Activated naive CD4-positive, alpha-beta T cell treated with anti-CD3 and anti-CD28 coated beads for 36 hours (primary cell): ENCODE data around the gene IKBKG. TPM values are rescaled to one million over a fixed set of nuclear protein-coding genes. Genes with fewer than 3 reads are reported as not detected.
"Not testable (repeated sequence)": the region's sequence is repeated elsewhere in the genome, so short reads cannot be mapped to it uniquely, and the experiment has no call there.

ENCODE experiments used
- CTCF ChIA-PET: fragments of 350-600 bp; sonication (Branson Sonifier 250); formaldehyde crosslinking; loops from one replicate; lab custom pipeline; 2021; ENCODE audit warnings: antibody characterized with exemption; lab: Charles Lee
- DNase-seq: peaks from one replicate; pipeline ENCODE4 v3.0.0-alpha.2; 2020
- H3K27ac Mint-ChIP-seq: one replicate; pipeline ENCODE4 v1.8.0; 2021; ENCODE audit warnings: mild to moderate bottlenecking, mixed read lengths
- H3K27me3 Mint-ChIP-seq: one replicate; pipeline ENCODE4 v1.8.0; 2021; ENCODE audit warnings: low read depth, mixed read lengths
- H3K36me3 Mint-ChIP-seq: one replicate; pipeline ENCODE4 v1.8.0; 2021; ENCODE audit warnings: low read depth, mixed read lengths
- H3K4me1 Mint-ChIP-seq: one replicate; pipeline ENCODE4 v1.8.0; 2021; ENCODE audit warnings: low read depth, mixed read lengths
- H3K4me3 Mint-ChIP-seq: one replicate; pipeline ENCODE4 v1.8.0; 2021; ENCODE audit warnings: mild to moderate bottlenecking, moderate library complexity, mixed read lengths
- H3K9me3 Mint-ChIP-seq: one replicate; pipeline ENCODE4 v1.8.0; 2021; ENCODE audit warnings: mixed read lengths
- intact Hi-C: fragments of 100-400 bp; cut with micrococcal nuclease; formaldehyde crosslinking; loops from one replicate; pipeline ENCODE4 v1.15.1; 2023
- total RNA-seq, 2 experiments: library from RNA; stranded (reverse); gene quantifications; one replicate each; pipeline ENCODE4 v1.2.3, GENCODE V29; 2021

Gene IKBKG
- total RNA-seq, 2 experiments from 2014 or later = 42.2 to 42.6 TPM

DNA sequence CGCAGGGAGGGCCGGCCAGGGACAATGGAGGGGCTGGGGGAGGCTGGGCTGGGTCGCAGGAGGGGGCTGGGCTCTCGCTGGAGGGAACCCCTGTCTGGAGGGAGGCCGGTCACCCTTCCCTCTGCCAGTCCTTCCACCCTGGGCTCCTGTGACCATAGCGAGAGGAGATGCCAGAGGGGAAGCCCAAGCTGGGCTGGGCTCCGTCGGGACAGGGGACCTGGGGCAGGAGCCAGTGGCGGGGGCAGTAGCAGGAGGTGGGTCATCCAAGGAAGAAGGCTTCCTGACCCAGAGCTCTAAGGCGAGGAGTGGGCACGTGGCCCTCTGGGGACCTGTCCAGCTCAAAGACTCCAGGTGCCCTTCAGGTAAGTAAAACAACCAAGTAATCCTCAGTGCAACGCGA lies 54.8 kb downstream of the IKBKG start:
- no peak for DNase-seq
- Mint-ChIP-seq H3K27ac (no peak overlapping the region), H3K27me3 (no peaks in the 10 kb centered on the region), H3K36me3 (no peaks in the 10 kb centered on the region), H3K9me3 (no peaks in the 10 kb centered on the region), H3K4me1 (peaks cover 2% of the 10 kb centered on the region), H3K4me3 (no peak overlapping the region)
- CTCF ChIA-PET = no interaction called here
- intact Hi-C loops = no loop called here

DNA sequence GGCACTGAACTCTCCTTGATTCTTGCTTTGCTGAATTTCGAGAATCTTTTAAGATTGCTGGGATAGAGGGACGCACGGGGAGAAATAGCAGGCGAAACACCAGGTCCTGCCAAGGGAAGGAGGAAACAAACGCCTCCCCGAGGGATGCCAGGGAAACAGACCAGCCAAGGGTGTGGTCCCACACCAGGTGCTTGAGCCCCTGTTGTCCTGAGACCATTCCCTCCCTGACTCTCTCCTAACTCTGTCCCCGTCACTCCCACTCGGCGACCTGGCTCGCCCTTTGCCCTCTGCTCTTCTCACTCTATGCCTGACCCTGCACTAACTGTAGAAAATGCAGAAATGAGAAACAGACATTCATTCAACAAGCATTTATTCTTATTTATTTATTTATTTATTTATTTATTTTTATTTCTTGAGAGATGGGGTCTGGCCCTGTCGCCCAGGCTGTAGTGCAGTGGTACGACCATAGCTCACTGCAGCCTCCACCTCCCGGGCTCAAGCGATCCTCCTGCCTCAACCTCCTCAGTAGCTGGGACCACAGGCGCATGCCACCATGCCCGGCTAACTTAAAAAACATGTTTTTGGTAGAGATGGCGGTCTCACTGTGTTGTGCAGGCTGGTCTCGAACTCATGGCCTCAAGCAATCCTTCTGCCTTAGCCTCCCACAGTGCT lies 55.5 kb downstream of the IKBKG start:
- Mint-ChIP-seq H3K27ac (no peak overlapping the region), H3K4me3 (no peak overlapping the region), H3K27me3 (no peaks in the 10 kb centered on the region), H3K9me3 (no peaks in the 10 kb centered on the region), H3K4me1 (peaks cover 2% of the 10 kb centered on the region), H3K36me3 (no peaks in the 10 kb centered on the region)
- no peak for DNase-seq
- CTCF ChIA-PET = no interaction called here
- intact Hi-C loops = no loop called here

DNA sequence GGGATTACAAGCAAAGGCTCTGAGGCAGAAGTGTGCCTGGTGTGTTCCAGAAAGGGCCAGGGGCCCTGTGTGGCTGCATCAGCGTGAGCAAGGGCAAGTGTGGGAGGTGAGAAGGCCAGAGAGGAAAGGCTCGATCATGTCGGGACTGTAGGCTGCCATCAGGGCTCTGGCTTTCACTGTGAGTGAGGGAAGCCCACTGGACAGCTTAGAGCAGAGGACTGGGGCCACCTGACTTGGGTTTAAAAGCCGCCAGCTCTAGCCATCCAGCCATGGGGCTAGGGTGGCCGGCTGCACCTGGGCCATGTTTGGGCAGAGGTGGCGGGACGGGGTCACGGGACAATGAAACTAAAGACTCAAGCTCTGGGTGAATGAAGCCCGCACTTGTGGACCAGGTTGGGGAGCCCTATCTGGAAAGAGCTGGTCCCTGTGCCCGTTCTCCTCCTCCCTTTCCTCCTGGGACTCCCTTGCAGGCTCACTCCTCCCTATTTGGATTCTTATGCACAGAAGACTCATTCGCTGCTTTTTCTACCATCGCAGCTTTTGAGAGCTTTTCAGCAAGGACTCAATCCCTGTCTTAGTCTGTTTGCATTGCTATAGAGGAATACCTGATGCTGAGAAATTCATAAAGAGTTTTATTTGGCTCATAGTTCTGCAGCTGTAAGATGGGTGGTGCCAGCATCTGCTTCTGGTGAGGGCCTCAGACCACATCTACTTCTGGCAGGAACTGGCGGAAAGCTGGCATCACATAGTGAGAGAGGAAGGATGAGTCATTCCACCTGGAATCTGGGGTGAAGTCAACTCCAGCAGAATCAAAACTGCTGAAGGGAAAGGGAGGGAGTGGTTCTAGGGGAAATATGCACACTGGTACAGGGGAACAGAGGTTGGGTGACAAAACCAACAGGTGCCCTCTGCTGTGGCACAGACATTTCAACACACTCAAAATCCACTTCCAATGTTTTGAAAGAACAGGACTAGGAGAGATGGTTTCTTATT lies 56.3 kb downstream of the IKBKG start:
- Mint-ChIP-seq H3K27me3 (no peaks in the 10 kb centered on the region), H3K9me3 (no peaks in the 10 kb centered on the region), H3K27ac (no peak overlapping the region), H3K4me1 (peaks cover 2% of the 10 kb centered on the region), H3K4me3 (no peak overlapping the region), H3K36me3 (no peaks in the 10 kb centered on the region)
- intact Hi-C loops = no loop called here
- DNase-seq = no peak
- CTCF ChIA-PET = interaction anchor here (0.6 to 0.7 kb wide), 2 partner anchors 145 to 180 kb away, joined by 3 to 4 read pairs; no protein-coding TSS in a partner anchor

DNA sequence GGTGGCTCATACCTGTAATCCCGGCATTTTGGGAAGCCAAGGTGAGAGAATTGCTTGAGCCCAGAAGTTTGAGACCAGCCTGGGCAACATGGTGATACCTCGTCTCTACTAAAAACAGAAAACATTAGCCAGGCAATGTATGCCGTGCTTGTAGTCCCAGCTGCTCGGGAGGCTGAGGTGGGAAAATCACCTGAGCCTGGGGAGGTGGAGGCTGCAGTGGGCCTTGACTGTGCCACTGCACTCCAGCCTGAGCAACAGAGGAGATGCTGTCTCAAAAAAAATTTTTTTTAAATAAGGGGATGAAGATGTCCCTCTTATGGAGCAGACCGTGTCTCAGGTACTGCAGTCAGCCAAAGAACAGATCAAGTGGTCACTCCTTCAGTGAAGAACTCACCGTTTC lies 58.1 kb downstream of the IKBKG start:
- DNase-seq = no peak
- Mint-ChIP-seq H3K4me3 (no peak overlapping the region), H3K36me3 (no peaks in the 10 kb centered on the region), H3K27me3 (no peaks in the 10 kb centered on the region), H3K4me1 (no peaks in the 10 kb centered on the region), H3K9me3 (no peaks in the 10 kb centered on the region), H3K27ac (no peak overlapping the region)
- CTCF ChIA-PET = no interaction called here
- intact Hi-C loops = no loop called here

DNA sequence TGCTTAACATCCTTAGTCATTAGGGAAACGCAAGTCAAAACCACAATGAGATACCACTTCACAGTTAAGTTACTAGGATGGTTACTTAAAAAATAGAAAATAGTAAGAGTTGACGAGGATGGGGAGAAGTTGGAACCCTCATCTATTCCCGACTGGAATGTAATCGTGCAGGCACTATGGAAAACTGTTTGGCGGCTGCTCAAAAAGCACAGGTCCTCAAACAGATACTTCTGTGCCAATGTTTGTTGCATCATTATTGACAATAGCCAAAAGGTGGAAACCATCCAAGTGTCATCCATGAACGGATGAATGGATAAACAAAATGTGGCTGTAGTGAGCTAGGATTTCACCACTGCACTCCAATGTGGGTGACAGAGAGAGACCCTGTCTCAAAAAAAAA lies 60.0 kb downstream of the IKBKG start:
- no peaks in the 10 kb centered on the region for H3K27me3 Mint-ChIP-seq

DNA sequence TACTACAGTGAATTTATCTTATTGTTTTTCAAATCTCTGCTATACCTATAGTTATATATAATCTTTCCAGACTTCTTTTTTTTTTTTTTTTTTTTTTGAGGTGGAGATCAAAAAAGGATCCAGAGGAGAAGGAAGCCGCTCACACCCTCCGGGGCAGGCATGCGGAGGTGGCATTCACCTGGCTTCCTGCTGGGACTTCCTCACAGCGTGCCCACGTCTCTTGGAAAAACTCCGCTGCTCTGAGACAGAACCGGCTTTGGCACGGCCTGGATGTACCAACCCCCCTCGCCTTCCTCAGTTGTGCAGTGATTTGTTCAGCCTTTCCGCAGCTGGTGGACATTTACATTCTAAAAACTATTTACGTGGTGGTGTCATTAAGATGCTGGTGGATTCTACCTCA lies 60.6 kb downstream of the IKBKG start:
- DNase-seq, H3K27ac Mint-ChIP-seq, H3K4me1 Mint-ChIP-seq, H3K27me3 Mint-ChIP-seq, H3K9me3 Mint-ChIP-seq, H3K4me3 Mint-ChIP-seq, CTCF ChIA-PET, intact Hi-C loops, H3K36me3 Mint-ChIP-seq: not testable (repeated sequence)

More for the DNA sequence above, 60.0 kb downstream of the IKBKG start:
- H3K36me3 Mint-ChIP-seq = no peaks in the 10 kb centered on the region
- CTCF ChIA-PET = no interaction called here
- H3K27ac Mint-ChIP-seq = no peak overlapping the region
- intact Hi-C loops = no loop called here
- no peak for DNase-seq
- no peak overlapping the region for H3K4me3 Mint-ChIP-seq
- no peaks in the 10 kb centered on the region for H3K9me3 Mint-ChIP-seq
- H3K4me1 Mint-ChIP-seq = no peaks in the 10 kb centered on the region

DNA sequence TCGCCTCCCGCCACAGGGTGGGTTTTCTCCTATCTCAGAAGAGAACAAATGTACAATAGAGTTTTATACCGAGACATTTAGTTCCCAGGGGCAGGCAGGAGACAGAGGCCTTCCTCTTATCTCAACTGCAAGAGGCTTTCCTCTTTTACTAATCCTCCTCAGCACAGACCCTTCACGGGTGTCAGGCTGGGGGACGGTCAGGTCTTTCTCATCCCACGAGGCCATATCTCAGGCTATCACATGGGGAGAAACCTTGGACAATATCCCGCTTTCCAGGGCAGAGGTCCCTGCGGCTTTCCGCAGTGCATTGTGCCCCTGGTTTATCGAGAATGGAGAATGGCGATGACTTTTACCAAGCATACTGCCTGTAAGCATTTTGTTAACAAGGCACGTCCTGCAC lies 61.4 kb downstream of the IKBKG start:
- H3K36me3 Mint-ChIP-seq, H3K9me3 Mint-ChIP-seq, H3K4me1 Mint-ChIP-seq, CTCF ChIA-PET, H3K4me3 Mint-ChIP-seq, H3K27ac Mint-ChIP-seq, DNase-seq, intact Hi-C loops, H3K27me3 Mint-ChIP-seq: not testable (repeated sequence)

DNA sequence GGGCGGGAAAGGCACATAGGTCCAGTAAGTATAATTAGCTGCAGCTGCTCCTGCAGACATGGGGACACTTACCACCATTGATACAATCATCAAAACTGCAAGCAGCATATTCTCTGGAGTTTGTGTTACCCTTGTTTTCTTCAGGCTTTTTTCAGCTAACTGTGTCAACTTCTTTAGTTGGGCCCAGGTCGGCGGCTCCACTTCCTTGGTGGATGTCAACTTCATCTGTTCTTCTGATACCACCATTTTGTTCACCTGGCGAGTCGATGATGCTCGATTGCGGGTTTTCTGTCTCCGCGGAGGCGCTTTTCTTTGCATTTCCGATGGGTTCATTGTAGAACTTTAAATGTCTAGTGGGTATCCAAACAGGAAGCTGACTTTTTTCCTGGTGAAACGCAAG lies 63.7 kb downstream of the IKBKG start:
- CTCF ChIA-PET, H3K4me1 Mint-ChIP-seq: not testable (repeated sequence)

DNA sequence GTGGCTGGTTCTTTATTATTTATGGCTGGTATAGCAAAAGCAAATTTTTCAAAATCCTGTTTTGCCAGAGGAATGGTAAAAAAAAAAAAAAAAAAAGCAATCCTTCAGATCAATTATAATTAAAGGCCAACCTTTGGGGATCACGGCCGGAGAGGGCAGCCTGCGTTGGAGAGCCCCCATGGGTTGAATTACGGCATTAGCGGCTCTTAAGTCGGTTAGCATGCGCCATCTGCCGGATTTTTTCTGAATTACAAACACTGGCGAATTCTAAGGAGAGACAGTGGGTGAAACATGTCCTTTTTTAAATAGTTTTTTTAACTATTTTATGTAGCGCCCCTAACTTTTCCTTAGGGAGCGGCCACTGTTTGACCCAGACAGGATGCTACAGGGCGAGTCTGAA lies 66.2 kb downstream of the IKBKG start:
- H3K4me1 Mint-ChIP-seq, H3K27me3 Mint-ChIP-seq, CTCF ChIA-PET, DNase-seq, H3K4me3 Mint-ChIP-seq, intact Hi-C loops, H3K27ac Mint-ChIP-seq, H3K36me3 Mint-ChIP-seq, H3K9me3 Mint-ChIP-seq: not testable (repeated sequence)

More for the DNA sequence above, 63.7 kb downstream of the IKBKG start:
- H3K36me3 Mint-ChIP-seq, intact Hi-C loops, H3K27me3 Mint-ChIP-seq, H3K27ac Mint-ChIP-seq, H3K9me3 Mint-ChIP-seq, DNase-seq, H3K4me3 Mint-ChIP-seq: not testable (repeated sequence)

Other genes starting within 250 kb of the IKBKG start
- 100 to 1,000 TPM; 398 to 404 TPM for gene FLNA, start 173.0 kb upstream of the IKBKG start, total RNA-seq
- gene EMD, start 168.3 kb upstream of the IKBKG start, total RNA-seq = 10 to 100 TPM; 62.7 to 70.0 TPM
- 1,000 to 10,000 TPM; 3,331 to 3,466 TPM for gene RPL10, start 149.2 kb upstream of the IKBKG start, total RNA-seq
- 1 to 10 TPM; 7.9 to 9.0 TPM for gene DNASE1L1, start 138.4 kb upstream of the IKBKG start, total RNA-seq
- gene TAFAZZIN, start 136.1 kb upstream of the IKBKG start, total RNA-seq = 10 to 100 TPM; 63.7 to 66.5 TPM
- 10 to 100 TPM; 20.3 to 21.1 TPM for gene ATP6AP1, start 118.9 kb upstream of the IKBKG start, total RNA-seq
- 10 to 100 TPM; 93.6 to 96.9 TPM for gene GDI1, start 110.5 kb upstream of the IKBKG start, total RNA-seq
- 10 to 100 TPM; 39.7 to 43.7 TPM for gene FAM50A, start 103.5 kb upstream of the IKBKG start, total RNA-seq
- gene PLXNA3, start 89.3 kb upstream of the IKBKG start, total RNA-seq = 1 to 10 TPM; 5.9 to 7.6 TPM
- 10 to 100 TPM; 42.3 to 42.8 TPM for gene LAGE3, start 68.3 kb upstream of the IKBKG start, total RNA-seq
- gene UBL4A, start 61.0 kb upstream of the IKBKG start, total RNA-seq = 10 to 100 TPM; 37.4 to 38.2 TPM
- 1 to 10 TPM; 6.7 to 6.9 TPM for gene SLC10A3, start 57.0 kb upstream of the IKBKG start, total RNA-seq
- gene FAM3A, start 31.4 kb upstream of the IKBKG start, total RNA-seq = 10 to 100 TPM; 17.8 to 21.4 TPM
- gene G6PD, start 774 bp upstream of the IKBKG start, total RNA-seq = 10 to 100 TPM; 63.7 to 64.4 TPM
- gene CTAG1A, start 37.5 kb downstream of the IKBKG start, total RNA-seq = not detected
- not detected for gene CTAG1B, start 71.7 kb downstream of the IKBKG start, total RNA-seq
- not detected for gene CTAG2, start 106.0 kb downstream of the IKBKG start, total RNA-seq
- gene GAB3, start 203.5 kb downstream of the IKBKG start, total RNA-seq = 1 to 10 TPM; 1.0 to 1.4 TPM
- gene DKC1, start 215.2 kb downstream of the IKBKG start, total RNA-seq = 100 to 1,000 TPM; 124 to 127 TPM